ENCODE results near the gene TRIM60.
"Not testable (repeated sequence)": the region's sequence is repeated elsewhere in the genome, so short reads cannot be mapped to it uniquely, and the experiment has no call there.

TRIM60 gene

DNA sequence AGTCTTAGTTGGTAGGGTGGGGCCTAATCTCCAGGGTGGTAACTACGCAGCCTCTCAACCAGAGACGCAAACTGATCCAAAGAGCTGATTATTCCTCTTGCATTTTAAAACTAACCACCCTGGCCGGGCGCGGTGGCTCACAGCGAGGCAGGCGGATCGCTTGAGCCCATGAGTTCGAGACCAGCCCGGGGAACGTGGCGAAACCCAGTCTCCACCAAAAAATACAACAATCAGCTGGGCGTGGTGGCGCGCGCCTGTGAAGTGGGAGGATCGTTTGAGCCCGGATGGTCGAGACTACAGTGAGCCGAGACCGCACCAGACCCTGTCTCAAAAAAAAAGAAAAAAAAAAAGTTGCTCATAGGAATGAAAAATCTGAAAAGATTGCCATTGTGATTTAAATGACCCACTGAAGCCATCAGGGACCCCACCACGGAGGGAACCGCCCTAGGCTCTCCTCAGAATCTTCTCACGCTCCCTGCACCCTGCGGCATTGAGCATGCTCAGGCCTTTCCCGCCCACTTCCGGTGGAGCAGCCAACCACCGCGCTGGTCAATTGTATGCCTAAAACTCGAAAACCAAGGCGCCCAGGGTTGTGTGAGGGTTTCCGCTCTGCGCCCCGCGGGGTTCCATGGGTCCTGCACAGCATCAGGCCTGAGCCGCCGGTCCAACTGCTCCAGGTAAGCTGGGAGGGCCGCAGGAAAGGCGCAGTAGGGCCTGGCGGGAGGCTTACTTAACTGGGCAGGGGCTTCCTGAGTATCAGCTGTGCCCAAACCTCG is at the start of gene TRIM60:
Gene TRIM60 (plus strand): TSS at position 564 of the 776 bp plus-strand sequence. CDS start 8,074 bp downstream, outside the sequence.
- DNase-seq (ENCODE audit: low read depth) = no peak

DNA sequence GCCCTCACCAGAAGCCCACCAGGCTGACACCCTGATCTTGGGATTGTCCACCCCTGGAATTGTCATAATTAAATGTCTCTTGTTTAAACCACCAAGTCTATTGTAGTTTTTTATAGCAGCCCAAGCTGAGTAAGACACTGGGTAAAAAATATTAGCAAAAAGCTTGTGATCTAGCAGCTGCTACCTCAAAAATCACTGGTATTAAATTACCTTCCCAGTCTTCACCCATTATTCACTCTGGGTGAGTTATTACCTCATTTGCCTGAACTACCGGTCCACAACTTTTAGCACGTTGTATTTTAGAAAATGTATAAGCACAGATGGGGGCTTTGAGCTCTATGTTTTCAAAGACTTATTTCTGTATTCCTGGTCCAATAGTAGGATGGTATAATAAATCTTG is 42.3 kb upstream of the TRIM60 start:
- DNase-seq (ENCODE audit: low read depth) = no peak

DNA sequence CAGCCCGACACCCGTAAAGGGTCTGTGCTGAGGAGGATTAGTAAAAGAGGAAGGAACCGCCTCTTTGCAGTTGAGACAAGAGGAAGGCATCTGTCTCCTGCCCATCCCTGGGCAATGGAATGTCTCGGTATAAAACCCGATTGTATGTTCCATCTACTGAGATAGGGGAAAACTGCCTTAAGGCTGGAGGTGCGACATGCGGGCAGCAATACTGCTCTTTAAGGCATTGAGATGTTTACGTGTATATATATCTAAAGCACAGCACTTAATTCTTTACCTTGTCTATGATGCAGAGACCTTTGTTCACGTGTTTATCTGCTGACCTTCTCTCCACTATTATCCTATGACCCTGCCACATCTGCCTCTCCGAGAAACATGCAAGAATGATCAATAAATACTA is 41.0 kb upstream of the TRIM60 start:
- DNase-seq (ENCODE audit: low read depth) = not testable (repeated sequence)

DNA sequence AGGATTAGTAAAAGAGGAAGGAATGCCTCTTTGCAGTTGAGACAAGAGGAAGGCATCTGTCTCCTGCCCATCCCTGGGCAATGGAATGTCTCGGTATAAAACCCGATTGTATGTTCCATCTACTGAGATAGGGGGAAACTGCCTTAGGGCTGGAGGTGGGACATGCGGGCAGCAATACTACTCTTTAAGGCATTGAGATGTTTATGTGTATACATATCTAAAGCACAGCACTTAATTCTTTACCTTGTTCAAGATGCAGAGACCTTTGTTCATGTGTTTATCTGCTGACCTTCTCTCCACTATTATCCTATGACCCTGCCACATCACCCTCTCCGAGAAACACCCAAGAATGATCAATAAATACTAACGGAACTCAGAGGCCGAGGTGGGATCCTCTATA is 35.7 kb upstream of the TRIM60 start:
- not testable (repeated sequence) for DNase-seq (ENCODE audit: low read depth)

- no peak for DNase-seq (ENCODE audit: low read depth)
Observed at GRCh38 chr4:164997324-164997723, 34.5 kb upstream of the TRIM60 start.

DNA sequence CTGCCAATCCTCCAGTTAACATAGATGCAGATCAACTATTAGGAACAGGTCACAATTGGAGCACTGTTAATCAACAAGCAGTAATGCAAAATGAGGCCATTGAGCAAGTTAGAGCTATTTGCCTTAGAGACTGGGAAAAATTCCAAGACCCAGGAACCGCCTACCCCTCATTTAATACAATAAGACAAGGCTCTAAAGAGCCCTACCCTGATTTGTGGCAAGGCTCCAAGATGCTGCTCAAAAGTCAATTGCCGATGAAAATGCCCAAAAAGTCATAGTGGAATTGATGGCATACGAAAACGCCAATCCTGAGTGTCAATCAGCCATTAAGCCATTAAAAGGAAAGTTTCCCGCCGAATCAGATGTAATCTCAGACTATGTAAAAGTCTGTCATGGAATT is 33.9 kb upstream of the TRIM60 start:
- no peak for DNase-seq (ENCODE audit: low read depth)

GRCh38 chr4:164998526-164999080 is 33.2 kb upstream of the TRIM60 start:
- not testable (repeated sequence) for DNase-seq (ENCODE audit: low read depth)

DNA sequence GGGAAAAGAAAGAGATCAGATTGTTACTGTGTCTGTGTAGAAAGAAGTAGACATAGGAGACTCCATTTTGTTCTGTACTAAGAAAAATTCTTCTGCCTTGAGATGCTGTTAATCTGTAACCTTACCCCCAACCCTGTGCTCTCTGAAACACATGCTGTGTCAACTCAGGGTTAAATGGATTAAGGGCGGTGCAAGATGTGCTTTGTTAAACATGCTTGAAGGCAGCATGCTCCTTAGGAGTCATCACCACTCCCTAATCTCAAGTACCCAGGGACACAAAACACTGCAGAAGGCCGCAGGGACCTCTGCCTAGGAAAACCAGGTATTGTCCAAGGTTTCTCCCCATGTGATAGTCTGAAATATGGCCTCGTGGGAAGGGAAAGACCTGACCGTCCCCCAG is 29.8 kb upstream of the TRIM60 start:
- DNase-seq (ENCODE audit: low read depth) = not testable (repeated sequence)

DNA sequence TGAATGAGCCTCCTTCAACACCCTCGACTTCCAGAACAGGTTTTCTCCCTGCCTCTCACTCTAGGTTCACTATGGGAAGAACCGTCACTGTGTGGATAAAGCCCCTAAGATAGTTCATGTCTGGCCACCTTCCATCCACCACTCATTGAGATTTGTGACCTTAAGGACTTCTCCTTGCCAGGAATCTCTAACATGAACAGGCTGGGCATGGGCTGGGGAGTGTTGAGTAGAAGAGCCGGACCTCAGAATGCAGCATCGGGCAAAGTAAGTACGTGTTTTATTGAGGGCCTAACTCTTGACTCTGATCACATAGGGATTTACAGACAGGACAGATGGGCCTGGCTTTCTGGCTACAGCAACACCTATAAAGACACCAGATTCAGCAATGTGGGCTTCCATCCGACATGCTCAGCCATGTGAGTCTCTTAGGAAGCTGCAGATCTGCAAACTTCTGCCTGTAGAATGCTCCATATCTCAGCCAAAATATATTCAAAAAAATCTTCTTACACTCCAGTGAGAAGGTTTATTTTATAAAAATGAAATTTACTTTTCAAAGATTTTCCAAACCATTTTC is 26.4 kb upstream of the TRIM60 start:
- DNase-seq (ENCODE audit: low read depth) = no peak

GRCh38 chr4:165006456-165006855 is 25.3 kb upstream of the TRIM60 start:
- DNase-seq (ENCODE audit: low read depth) = no peak

DNA sequence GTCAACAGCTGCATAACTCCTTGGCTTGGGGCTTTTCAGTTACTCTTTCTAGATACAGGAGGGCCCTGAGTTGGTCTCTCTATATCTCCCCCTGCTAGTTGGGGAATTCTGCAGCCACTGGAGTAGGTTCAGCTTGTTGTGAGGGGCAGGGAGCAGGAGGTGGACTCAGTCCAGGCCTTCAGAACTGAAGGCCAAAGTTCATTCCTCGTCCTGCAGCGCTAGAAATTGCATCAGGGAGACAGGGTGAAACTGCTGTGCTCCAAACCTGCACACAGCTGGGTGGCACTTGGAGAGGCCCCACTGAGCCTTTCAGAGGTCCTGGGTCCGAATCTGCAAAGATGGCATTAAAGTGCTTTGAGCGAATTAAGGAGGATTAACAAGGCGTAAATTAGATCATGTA is 24.9 kb upstream of the TRIM60 start:
- DNase-seq (ENCODE audit: low read depth) = no peak

GRCh38 chr4:165009493-165010227 is 22.1 kb upstream of the TRIM60 start:
- DNase-seq (ENCODE audit: low read depth) = no peak

GRCh38 chr4:165010487-165010886 is 21.3 kb upstream of the TRIM60 start:
- no peak for DNase-seq (ENCODE audit: low read depth)

DNA sequence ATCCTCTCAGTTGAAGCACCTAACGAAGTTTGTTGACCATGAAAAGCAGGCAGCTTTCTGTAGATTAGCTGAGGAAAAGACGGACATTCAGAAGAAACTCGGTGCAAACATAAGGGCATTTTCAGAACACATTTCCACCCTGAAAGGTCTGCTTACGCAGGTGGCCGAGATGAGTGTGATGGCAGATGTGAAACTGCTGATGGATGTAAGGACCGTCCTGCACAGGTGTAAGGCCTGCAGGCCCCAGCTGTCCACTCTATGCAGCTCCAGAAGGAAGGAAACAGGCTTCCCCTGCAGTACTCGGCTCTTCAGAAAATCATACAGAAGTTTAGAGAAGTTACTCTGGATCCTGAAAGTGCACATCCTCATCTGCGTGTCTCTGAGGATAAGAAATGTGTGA is 20.8 kb upstream of the TRIM60 start:
- no peak for DNase-seq (ENCODE audit: low read depth)

- no peak for DNase-seq (ENCODE audit: low read depth)
Observed at GRCh38 chr4:165011403-165011802, 20.4 kb upstream of the TRIM60 start.

- DNase-seq (ENCODE audit: low read depth) = no peak
Observed at GRCh38 chr4:165013691-165014090, 18.1 kb upstream of the TRIM60 start.

DNA sequence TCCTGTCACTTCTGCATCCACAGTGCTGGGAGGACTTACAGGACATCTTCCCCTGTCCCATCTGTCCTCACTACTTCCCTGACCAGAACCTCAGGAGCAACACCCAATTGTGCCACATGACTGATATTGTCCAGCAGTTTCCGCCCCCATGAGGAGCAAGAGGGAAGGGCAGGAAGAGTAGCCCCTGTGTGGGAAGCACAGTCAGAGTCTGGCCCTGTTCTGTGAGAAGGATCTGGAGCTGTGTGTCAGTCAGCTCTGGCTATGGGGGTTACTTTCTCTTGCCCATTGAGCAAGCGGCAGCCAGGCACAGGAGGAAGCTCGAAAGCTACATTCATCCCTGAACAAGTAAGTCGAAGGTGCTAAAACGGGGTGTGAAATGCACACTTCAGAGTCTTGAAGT is 14.8 kb upstream of the TRIM60 start:
- DNase-seq (ENCODE audit: low read depth) = no peak

DNA sequence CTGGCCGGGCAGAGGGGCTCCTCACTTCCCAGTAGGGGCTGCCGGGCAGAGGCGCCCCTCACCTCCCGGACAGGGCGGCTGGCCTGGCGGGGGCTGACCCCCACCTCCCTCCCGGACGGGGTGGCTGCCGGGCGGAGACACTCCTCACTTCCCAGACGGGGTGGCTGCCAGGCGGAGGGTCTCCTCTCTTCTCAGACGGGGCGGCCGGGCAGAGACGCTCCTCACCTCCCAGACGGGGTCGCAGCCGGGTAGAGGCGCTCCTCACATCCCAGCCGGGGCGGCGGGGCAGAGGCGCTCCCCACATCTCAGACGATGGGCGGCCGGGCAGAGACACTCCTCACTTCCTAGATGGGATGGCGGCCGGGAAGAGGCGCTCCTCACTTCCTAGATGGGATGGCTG is 11.8 kb upstream of the TRIM60 start:
- DNase-seq (ENCODE audit: low read depth) = not testable (repeated sequence)

- DNase-seq (ENCODE audit: low read depth) = not testable (repeated sequence)
Observed at GRCh38 chr4:165025782-165026181, 6.0 kb upstream of the TRIM60 start.

GRCh38 chr4:165027762-165028402 is 3.9 kb upstream of the TRIM60 start:
- no peak for DNase-seq (ENCODE audit: low read depth)

GRCh38 chr4:165048170-165048569 is 16.4 kb downstream of the TRIM60 start:
- DNase-seq (ENCODE audit: low read depth) = no peak

- DNase-seq (ENCODE audit: low read depth) = no peak
Observed at GRCh38 chr4:165052627-165053026, 20.8 kb downstream of the TRIM60 start.
